OCI-LY1 (cell line): Measurements from ENCODE around the gene ST3GAL2.
"Not testable (repeated sequence)": the region's sequence is repeated elsewhere in the genome, so short reads cannot be mapped to it uniquely, and the experiment has no call there.

Source experiments
- H2AFZ ChIP-seq: fragments of 200-600 bp; sonication (generic), shearing (Covaris generic); 2 replicates; pipeline ENCODE4 v1.6.0; 2014; ENCODE audit warnings: antibody characterized with exemption, mild to moderate bottlenecking, low read length
- H3F3A ChIP-seq: fragments of 200-600 bp; sonication (generic), shearing (Covaris generic); 2 replicates; pipeline ENCODE4 v1.6.0; 2014; ENCODE audit warnings: mild to moderate bottlenecking, antibody characterized with exemption, low read length, moderate library complexity; ENCODE audit not compliant: insufficient read depth
- H3K27ac ChIP-seq: fragments of 200-600 bp; sonication (generic); 2 replicates; pipeline ENCODE4 v1.5.1; 2014; ENCODE audit warnings: low read length, mixed run types, mild to moderate bottlenecking, low read depth; ENCODE audit not compliant: poor library complexity, severe bottlenecking
- H3K27me3 ChIP-seq: fragments of 200-600 bp; sonication (generic); 2 replicates; pipeline ENCODE4 v1.6.0; 2014; ENCODE audit warnings: antibody characterized with exemption, mild to moderate bottlenecking, low read length, moderate library complexity; ENCODE audit not compliant: insufficient read depth
- H3K36me3 ChIP-seq: fragments of 200-600 bp; sonication (generic); 2 replicates; pipeline ENCODE4 v1.6.1; 2014; ENCODE audit warnings: mild to moderate bottlenecking, antibody characterized with exemption, low read length, moderate library complexity, mixed read lengths; ENCODE audit not compliant: insufficient read depth
- H3K4me1 ChIP-seq: fragments of 200-600 bp; sonication (generic); 2 replicates; pipeline ENCODE4 v1.5.1; 2014; ENCODE audit warnings: mild to moderate bottlenecking, low read length, moderate library complexity; ENCODE audit not compliant: insufficient read depth, severe bottlenecking
- H3K4me2 ChIP-seq: fragments of 200-600 bp; sonication (generic), shearing (Covaris generic); 2 replicates; pipeline ENCODE4 v1.6.1; 2014; ENCODE audit warnings: low read length
- H3K4me3 ChIP-seq: fragments of 200-600 bp; sonication (generic); 2 replicates; pipeline ENCODE4 v1.5.1; 2014; ENCODE audit warnings: low read length, low read depth, mild to moderate bottlenecking, mixed read lengths; ENCODE audit not compliant: poor library complexity, severe bottlenecking
- H3K79me2 ChIP-seq: fragments of 200-600 bp; shearing (Covaris generic); 2 replicates; pipeline ENCODE4 v1.6.1; 2016; ENCODE audit warnings: mixed run types, low read length, mixed read lengths; ENCODE audit not compliant: insufficient read depth
- H3K9ac ChIP-seq: fragments of 200-600 bp; sonication (generic), shearing (Covaris generic); 2 replicates; pipeline ENCODE4 v1.6.1; 2014; ENCODE audit warnings: mild to moderate bottlenecking, low read length, mixed read lengths
- H3K9me2 ChIP-seq: fragments of 200-600 bp; sonication (generic), shearing (Covaris generic); 2 replicates; pipeline ENCODE4 v1.6.1; 2014; ENCODE audit warnings: low read depth, mild to moderate bottlenecking, low read length, mixed read lengths
- H3K9me3 ChIP-seq: fragments of 200-600 bp; shearing (Covaris generic); 2 replicates; pipeline ENCODE4 v1.6.1; 2014; ENCODE audit warnings: low read length, mixed read lengths
- H4K20me1 ChIP-seq: fragments of 200-600 bp; sonication (generic), shearing (Covaris generic); 2 replicates; pipeline ENCODE4 v1.6.0; 2016; ENCODE audit warnings: mild to moderate bottlenecking, low read length; ENCODE audit not compliant: insufficient read depth
- CTCF ChIP-seq: fragments of 200-600 bp; sonication (generic), shearing (Covaris generic); IDR thresholded peaks from 2 replicates; pipeline ENCODE4 v1.5.1; 2017; ENCODE audit warnings: mild to moderate bottlenecking, antibody characterized with exemption, low read length, moderate library complexity, mixed read lengths
- EZH2 ChIP-seq: fragments of 200-600 bp; sonication (generic), shearing (Covaris generic); IDR thresholded peaks from 2 replicates; pipeline ENCODE4 v1.8.0; 2017; ENCODE audit warnings: borderline replicate concordance, mixed run types, mild to moderate bottlenecking, antibody characterized with exemption, low read length, moderate library complexity, mixed read lengths

ST3GAL2 gene

GRCh38 chr16:70345840-70346239 is 93.1 kb downstream of the ST3GAL2 start:
- peaks cover 20% of the 10 kb centered on the region for H3K79me2 ChIP-seq
- H3K9ac ChIP-seq: peak overlapping the region; percentile 90
- no peaks in the 10 kb centered on the region; the same call in 1 of the 2 replicates for H3F3A ChIP-seq
- no peaks in the 10 kb centered on the region for H4K20me1 ChIP-seq
- no peak for TF ChIP-seq EZH2
- peak overlapping the region; percentile 91 for H3K4me3 ChIP-seq
- no peaks in the 10 kb centered on the region for H3K9me2 ChIP-seq
- peaks cover 17% of the 10 kb centered on the region for H3K36me3 ChIP-seq
- H3K4me2 ChIP-seq: peak overlapping the region; percentile 96
- H3K9me3 ChIP-seq: no peaks in the 10 kb centered on the region
- peaks cover 28% of the 10 kb centered on the region for H3K4me1 ChIP-seq
- peak overlapping the region; percentile 61 for H3K27ac ChIP-seq
- H2AFZ ChIP-seq: 0 out of 2 replicates have a peak overlapping the region, but pooled peaks have one; percentile 13
- H3K27me3 ChIP-seq: no peaks in the 10 kb centered on the region

- peaks cover 8% of the 10 kb centered on the region for H3K79me2 ChIP-seq
- H3F3A ChIP-seq: no peaks in the 10 kb centered on the region
- no peak overlapping the region for H2AFZ ChIP-seq
- peaks cover 15% of the 10 kb centered on the region for H3K4me1 ChIP-seq
- no peak overlapping the region for H3K4me3 ChIP-seq
- peak overlapping the region; percentile 33 for H3K27ac ChIP-seq
- no peak overlapping the region for H3K4me2 ChIP-seq
- no peaks in the 10 kb centered on the region for H3K36me3 ChIP-seq
- H3K27me3 ChIP-seq: no peaks in the 10 kb centered on the region
- H4K20me1 ChIP-seq: no peaks in the 10 kb centered on the region
- TF ChIP-seq CTCF (no peak), EZH2 (no peak)
- H3K9ac ChIP-seq: no peak overlapping the region
- no peaks in the 10 kb centered on the region for H3K9me3 ChIP-seq
- no peaks in the 10 kb centered on the region for H3K9me2 ChIP-seq
Measured at GRCh38 chr16:70342016-70342415, 96.9 kb downstream of the ST3GAL2 start.

GRCh38 chr16:70341600-70341999 is 97.3 kb downstream of the ST3GAL2 start:
- Histone ChIP-seq H3F3A (no peaks in the 10 kb centered on the region), H4K20me1 (no peaks in the 10 kb centered on the region), H3K27me3 (no peaks in the 10 kb centered on the region), H3K4me3 (no peak overlapping the region), H3K4me2 (no peak overlapping the region), H2AFZ (no peak overlapping the region), H3K9me3 (no peaks in the 10 kb centered on the region), H3K9me2 (no peaks in the 10 kb centered on the region), H3K4me1 (peaks cover 15% of the 10 kb centered on the region), H3K79me2 (peaks cover 6% of the 10 kb centered on the region; the same call in 1 of the 2 replicates), H3K36me3 (0 out of 2 replicates have a peak, but pooled peaks cover under 1% of the 10 kb centered on the region), H3K27ac (peak overlapping the region; percentile 33), H3K9ac (no peak overlapping the region)
- TF ChIP-seq EZH2: no peak
- no peak for TF ChIP-seq CTCF

GRCh38 chr16:70337814-70338213 is 101.1 kb downstream of the ST3GAL2 start:
- TF ChIP-seq CTCF: no peak
- TF ChIP-seq EZH2: no peak
- Histone ChIP-seq H3F3A (no peaks in the 10 kb centered on the region), H3K4me2 (no peak overlapping the region), H3K9me3 (no peaks in the 10 kb centered on the region), H3K27ac (no peak overlapping the region), H4K20me1 (no peaks in the 10 kb centered on the region), H3K9me2 (no peaks in the 10 kb centered on the region), H3K4me3 (no peak overlapping the region), H2AFZ (no peak overlapping the region), H3K27me3 (no peaks in the 10 kb centered on the region), H3K9ac (no peak overlapping the region), H3K4me1 (peaks cover 5% of the 10 kb centered on the region), H3K79me2 (no peaks in the 10 kb centered on the region), H3K36me3 (peaks cover 31% of the 10 kb centered on the region)

- H3K4me1 ChIP-seq, H4K20me1 ChIP-seq, H3K4me2 ChIP-seq, H3F3A ChIP-seq, H3K4me3 ChIP-seq, H3K27ac ChIP-seq, H3K9me2 ChIP-seq, H2AFZ ChIP-seq, H3K9me3 ChIP-seq, H3K27me3 ChIP-seq, H3K79me2 ChIP-seq, H3K9ac ChIP-seq: not testable (repeated sequence)
- H3K36me3 ChIP-seq: peaks cover 48% of the 10 kb centered on the region
Measured at GRCh38 chr16:70332728-70333127, 106.2 kb downstream of the ST3GAL2 start.
